GM12878 (cell line): ENCODE data around the gene MAGI2.

Experiments
- BACH1 ChIP-seq: fragments of 450-650 bp; IDR thresholded peaks from 2 replicates; pipeline ENCODE4 v1.6.1; 2017; ENCODE audit warnings: mild to moderate bottlenecking, borderline replicate concordance
- EP300 ChIP-seq, 2 experiments: fragments of 150-350 bp in 1 of 2; IDR thresholded peaks; 2 replicates each; pipeline ENCODE4 v1.6.1; 2011 to 2012; ENCODE audit warnings: low read depth in 2 of 2, low read length in 2 of 2, borderline replicate concordance in 1 of 2, improper control_type of control experiment in 1 of 2, inconsistent platforms in 1 of 2; ENCODE audit not compliant: control insufficient read depth in 1 of 2
- ESRRA ChIP-seq: IDR thresholded peaks from 2 replicates; pipeline ENCODE4 v1.6.1; 2012; ENCODE audit warnings: mild to moderate bottlenecking, low read length, improper control_type of control experiment
- HDAC2 ChIP-seq: fragments of 200-600 bp; sonication (generic); IDR thresholded peaks from 2 replicates; pipeline ENCODE4 v1.6.1; 2017
- NFIC ChIP-seq: IDR thresholded peaks from 2 replicates; pipeline ENCODE4 v1.6.1; 2012; ENCODE audit warnings: low read depth, mild to moderate bottlenecking, inconsistent platforms, low read length, moderate library complexity
- POLR2A ChIP-seq: IDR thresholded peaks from 2 replicates; pipeline ENCODE4 v1.6.1; 2011; ENCODE audit warnings: low read depth, mild to moderate bottlenecking, low read length
- RAD21 ChIP-seq: IDR thresholded peaks from 2 replicates; pipeline ENCODE4 v1.6.1; 2011; ENCODE audit warnings: mild to moderate bottlenecking, low read depth, low read length, moderate library complexity; ENCODE audit not compliant: insufficient read depth
- RBBP5 ChIP-seq: fragments of 200-600 bp; sonication (generic); conservative IDR thresholded peaks from 2 replicates; pipeline ENCODE4 v1.6.1; 2016
- SMC3 ChIP-seq: IDR thresholded peaks from 2 replicates; pipeline ENCODE4 v1.6.1; 2011; ENCODE audit warnings: low read length, improper control_type of control experiment, borderline replicate concordance
- SRF ChIP-seq, 2 experiments: IDR thresholded peaks; 2 replicates each; pipeline ENCODE4 v1.6.1; 2011; ENCODE audit warnings: low read depth in 2 of 2, low read length in 2 of 2, mild to moderate bottlenecking in 1 of 2, moderate library complexity in 1 of 2
- TF ChIP-seq, protein P1 (sequence below), 3 experiments: IDR thresholded peaks in 2 of 3; conservative IDR thresholded peaks in 1 of 3; 2 replicates each; pipeline ENCODE4 v1.5.1; 2011; ENCODE audit warnings: low read depth in 3 of 3, low read length in 3 of 3, mild to moderate bottlenecking in 3 of 3, control low read depth in 2 of 3, moderate library complexity in 2 of 3, inconsistent platforms in 1 of 3, mixed read lengths in 1 of 3; ENCODE audit not compliant: control insufficient read depth in 2 of 3, insufficient read depth in 1 of 3; ENCODE audit errors: extremely low read depth in 1 of 3
- TF ChIP-seq, protein P2 (sequence below): IDR thresholded peaks from 2 replicates; pipeline ENCODE4 v1.6.1; 2012; ENCODE audit warnings: low read depth, low read length, improper control_type of control experiment
- TF ChIP-seq, protein P3 (sequence below): IDR thresholded peaks from 2 replicates; pipeline ENCODE4 v1.6.1; 2012; ENCODE audit warnings: mild to moderate bottlenecking, low read depth, low read length

DNA sequence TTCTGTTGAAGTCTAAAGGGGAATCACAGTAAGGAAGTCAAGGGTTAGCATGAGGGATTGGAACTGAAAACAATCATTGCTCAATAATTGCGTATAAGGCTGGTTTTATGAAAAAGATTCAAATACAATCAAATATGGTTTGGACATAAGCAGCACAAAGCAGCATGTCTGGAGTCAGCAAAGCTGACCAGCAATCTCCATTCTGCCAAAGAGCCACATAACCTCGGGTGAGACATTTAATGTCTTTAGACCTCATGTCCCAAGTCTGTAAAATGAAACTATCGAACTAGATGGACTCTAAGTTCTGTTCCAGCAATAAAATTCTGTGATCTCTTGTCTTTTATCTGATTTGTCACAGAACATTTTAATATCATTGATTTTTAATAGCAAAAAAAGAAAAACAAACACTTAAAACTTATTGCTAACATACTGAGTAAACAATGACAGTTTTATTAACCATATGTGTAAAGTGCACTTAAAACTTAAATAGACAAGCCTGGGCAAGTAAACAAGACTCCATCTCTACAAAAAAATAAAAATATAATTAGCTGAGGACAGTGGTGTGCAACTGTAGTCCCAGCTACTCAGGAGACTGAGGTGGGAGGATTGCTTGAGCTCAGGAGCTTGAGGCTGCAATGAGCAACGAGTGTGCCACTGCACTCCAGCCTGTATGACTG, 217.0 kb downstream of the MAGI2 start:
- no peak for TF ChIP-seq POLR2A
- TF ChIP-seq, protein P1, sequence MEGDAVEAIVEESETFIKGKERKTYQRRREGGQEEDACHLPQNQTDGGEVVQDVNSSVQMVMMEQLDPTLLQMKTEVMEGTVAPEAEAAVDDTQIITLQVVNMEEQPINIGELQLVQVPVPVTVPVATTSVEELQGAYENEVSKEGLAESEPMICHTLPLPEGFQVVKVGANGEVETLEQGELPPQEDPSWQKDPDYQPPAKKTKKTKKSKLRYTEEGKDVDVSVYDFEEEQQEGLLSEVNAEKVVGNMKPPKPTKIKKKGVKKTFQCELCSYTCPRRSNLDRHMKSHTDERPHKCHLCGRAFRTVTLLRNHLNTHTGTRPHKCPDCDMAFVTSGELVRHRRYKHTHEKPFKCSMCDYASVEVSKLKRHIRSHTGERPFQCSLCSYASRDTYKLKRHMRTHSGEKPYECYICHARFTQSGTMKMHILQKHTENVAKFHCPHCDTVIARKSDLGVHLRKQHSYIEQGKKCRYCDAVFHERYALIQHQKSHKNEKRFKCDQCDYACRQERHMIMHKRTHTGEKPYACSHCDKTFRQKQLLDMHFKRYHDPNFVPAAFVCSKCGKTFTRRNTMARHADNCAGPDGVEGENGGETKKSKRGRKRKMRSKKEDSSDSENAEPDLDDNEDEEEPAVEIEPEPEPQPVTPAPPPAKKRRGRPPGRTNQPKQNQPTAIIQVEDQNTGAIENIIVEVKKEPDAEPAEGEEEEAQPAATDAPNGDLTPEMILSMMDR (IDR thresholded peaks at IDR 0.05 in 2 of 3, conservative IDR thresholded peaks at IDR 0.05 in 1 of 3; ENCODE audit: control insufficient read depth in 2 of 3, extremely low read depth in 1 of 3, insufficient read depth in 1 of 3, low read depth in 3 of 3, low read length in 3 of 3) = no peak
- no peak for TF ChIP-seq BACH1
- no peak for TF ChIP-seq RBBP5
- TF ChIP-seq, protein P2, sequence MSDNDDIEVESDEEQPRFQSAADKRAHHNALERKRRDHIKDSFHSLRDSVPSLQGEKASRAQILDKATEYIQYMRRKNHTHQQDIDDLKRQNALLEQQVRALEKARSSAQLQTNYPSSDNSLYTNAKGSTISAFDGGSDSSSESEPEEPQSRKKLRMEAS = no peak
- TF ChIP-seq, protein P3, sequence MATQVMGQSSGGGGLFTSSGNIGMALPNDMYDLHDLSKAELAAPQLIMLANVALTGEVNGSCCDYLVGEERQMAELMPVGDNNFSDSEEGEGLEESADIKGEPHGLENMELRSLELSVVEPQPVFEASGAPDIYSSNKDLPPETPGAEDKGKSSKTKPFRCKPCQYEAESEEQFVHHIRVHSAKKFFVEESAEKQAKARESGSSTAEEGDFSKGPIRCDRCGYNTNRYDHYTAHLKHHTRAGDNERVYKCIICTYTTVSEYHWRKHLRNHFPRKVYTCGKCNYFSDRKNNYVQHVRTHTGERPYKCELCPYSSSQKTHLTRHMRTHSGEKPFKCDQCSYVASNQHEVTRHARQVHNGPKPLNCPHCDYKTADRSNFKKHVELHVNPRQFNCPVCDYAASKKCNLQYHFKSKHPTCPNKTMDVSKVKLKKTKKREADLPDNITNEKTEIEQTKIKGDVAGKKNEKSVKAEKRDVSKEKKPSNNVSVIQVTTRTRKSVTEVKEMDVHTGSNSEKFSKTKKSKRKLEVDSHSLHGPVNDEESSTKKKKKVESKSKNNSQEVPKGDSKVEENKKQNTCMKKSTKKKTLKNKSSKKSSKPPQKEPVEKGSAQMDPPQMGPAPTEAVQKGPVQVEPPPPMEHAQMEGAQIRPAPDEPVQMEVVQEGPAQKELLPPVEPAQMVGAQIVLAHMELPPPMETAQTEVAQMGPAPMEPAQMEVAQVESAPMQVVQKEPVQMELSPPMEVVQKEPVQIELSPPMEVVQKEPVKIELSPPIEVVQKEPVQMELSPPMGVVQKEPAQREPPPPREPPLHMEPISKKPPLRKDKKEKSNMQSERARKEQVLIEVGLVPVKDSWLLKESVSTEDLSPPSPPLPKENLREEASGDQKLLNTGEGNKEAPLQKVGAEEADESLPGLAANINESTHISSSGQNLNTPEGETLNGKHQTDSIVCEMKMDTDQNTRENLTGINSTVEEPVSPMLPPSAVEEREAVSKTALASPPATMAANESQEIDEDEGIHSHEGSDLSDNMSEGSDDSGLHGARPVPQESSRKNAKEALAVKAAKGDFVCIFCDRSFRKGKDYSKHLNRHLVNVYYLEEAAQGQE = no peak
- no peak for TF ChIP-seq SMC3
- no peak for TF ChIP-seq ESRRA
- TF ChIP-seq EP300 (IDR thresholded peaks at IDR 0.05; ENCODE audit: borderline replicate concordance in 1 of 2, control insufficient read depth in 1 of 2, low read depth in 2 of 2, low read length in 2 of 2) = no peak
- no peak for TF ChIP-seq RAD21
- no peak for TF ChIP-seq SRF (IDR thresholded peaks at IDR 0.05; ENCODE audit: low read depth in 2 of 2, low read length in 2 of 2)
- TF ChIP-seq HDAC2 = no peak
- no peak for TF ChIP-seq NFIC
